Lower lobe of right lung (tissue), 2 donors: ENCODE results near the gene S100A10. TPM values are rescaled to one million over a fixed set of nuclear protein-coding genes. Genes with fewer than 3 reads are reported as not detected.

Experiments
- ATAC-seq, 2 donors: fragments of 200-7000 bp; cut with Tn5 transposase; one replicate each; pipeline ENCODE4 v1.9.1; 2020 to 2022; ENCODE audit warnings: mild to moderate bottlenecking in 2 of 2, moderate library complexity in 2 of 2
- DNase-seq: peaks from one replicate; pipeline ENCODE4 v3.0.0-alpha.2; 2020
- H3K27ac ChIP-seq: fragments of 200-600 bp; one replicate; pipeline ENCODE4 v1.8.0; 2022
- H3K27me3 ChIP-seq: fragments of 200-600 bp; one replicate; pipeline ENCODE4 v1.8.0; 2022; ENCODE audit warnings: low read depth
- H3K36me3 ChIP-seq: fragments of 200-600 bp; one replicate; pipeline ENCODE4 v1.8.0; 2022; ENCODE audit warnings: mild to moderate bottlenecking
- H3K4me1 ChIP-seq: fragments of 200-600 bp; one replicate; pipeline ENCODE4 v1.8.0; 2022
- H3K4me3 ChIP-seq: fragments of 200-600 bp; one replicate; pipeline ENCODE4 v1.8.0; 2022; ENCODE audit warnings: mild to moderate bottlenecking
- H3K9me3 ChIP-seq: fragments of 200-600 bp; one replicate; pipeline ENCODE4 v1.8.0; 2022
- intact Hi-C: fragments of 100-400 bp; cut with DNase I; formaldehyde crosslinking; loops from one replicate; pipeline ENCODE4 v1.11.0; 2022
- total RNA-seq: library from RNA; stranded (reverse); fragmentation: NEBNext Ultra II Directional; extraction: Animal tissue kit (Norgen Biotek cat#: 25700); gene quantifications from one replicate; pipeline ENCODE4 v1.2.1, GENCODE V29; 2021
- TF ChIP-seq, protein P1 (sequence below): fragments of 200-600 bp; IDR thresholded peaks from one replicate; pipeline ENCODE4 v1.8.0; 2022; ENCODE audit warnings: antibody characterized with exemption, mild to moderate bottlenecking
- donor health status: DM: no; HTN: yes; CAD: no; lungs with severe emphysema.

S100A10 gene
- total RNA-seq, 1 donor from 2014 or later, result 602 TPM

DNA sequence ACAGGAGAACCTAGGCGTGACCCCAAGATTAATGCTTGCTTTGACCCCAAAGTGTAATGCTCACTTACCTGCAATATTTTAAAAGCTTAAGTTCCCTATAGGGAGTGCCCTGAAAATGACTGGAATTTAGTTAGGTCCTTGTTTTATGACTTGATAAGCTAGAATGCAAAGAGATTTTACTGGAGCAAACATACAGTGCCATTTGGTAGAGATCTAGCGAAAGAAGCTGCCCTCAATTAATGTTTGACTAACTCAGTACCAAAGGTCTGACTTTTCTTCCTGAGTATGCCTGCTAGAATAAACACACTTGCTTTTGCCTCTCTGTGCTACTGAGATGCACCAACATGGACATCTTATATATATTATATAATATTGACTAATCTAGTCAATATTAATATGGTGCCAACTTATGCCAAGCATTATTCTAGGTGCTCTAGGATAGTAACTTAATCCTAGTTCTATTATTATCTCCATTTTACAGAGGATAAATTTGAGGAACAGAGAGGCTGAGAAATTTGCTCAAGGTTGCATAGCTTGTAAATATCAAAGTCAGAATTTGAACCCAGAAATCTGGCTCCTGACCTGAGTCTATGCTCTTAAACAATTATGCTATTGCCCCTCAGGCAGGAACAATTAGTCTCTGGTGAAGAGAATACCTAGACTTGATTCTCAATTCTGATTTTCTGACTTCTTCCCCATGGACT is 18.2 kb downstream of the S100A10 start:
- Histone ChIP-seq H3K4me1 (peaks cover 20% of the 10 kb centered on the region), H3K4me3 (no peak overlapping the region), H3K9me3 (no peaks in the 10 kb centered on the region), H3K27me3 (no peaks in the 10 kb centered on the region), H3K36me3 (peaks cover 1% of the 10 kb centered on the region), H3K27ac (no peak overlapping the region)
- ATAC-seq (no peak), DNase-seq (no peak)
- intact Hi-C loops, result no loop called here
- TF ChIP-seq, protein P1, sequence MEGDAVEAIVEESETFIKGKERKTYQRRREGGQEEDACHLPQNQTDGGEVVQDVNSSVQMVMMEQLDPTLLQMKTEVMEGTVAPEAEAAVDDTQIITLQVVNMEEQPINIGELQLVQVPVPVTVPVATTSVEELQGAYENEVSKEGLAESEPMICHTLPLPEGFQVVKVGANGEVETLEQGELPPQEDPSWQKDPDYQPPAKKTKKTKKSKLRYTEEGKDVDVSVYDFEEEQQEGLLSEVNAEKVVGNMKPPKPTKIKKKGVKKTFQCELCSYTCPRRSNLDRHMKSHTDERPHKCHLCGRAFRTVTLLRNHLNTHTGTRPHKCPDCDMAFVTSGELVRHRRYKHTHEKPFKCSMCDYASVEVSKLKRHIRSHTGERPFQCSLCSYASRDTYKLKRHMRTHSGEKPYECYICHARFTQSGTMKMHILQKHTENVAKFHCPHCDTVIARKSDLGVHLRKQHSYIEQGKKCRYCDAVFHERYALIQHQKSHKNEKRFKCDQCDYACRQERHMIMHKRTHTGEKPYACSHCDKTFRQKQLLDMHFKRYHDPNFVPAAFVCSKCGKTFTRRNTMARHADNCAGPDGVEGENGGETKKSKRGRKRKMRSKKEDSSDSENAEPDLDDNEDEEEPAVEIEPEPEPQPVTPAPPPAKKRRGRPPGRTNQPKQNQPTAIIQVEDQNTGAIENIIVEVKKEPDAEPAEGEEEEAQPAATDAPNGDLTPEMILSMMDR, result no peak

DNA sequence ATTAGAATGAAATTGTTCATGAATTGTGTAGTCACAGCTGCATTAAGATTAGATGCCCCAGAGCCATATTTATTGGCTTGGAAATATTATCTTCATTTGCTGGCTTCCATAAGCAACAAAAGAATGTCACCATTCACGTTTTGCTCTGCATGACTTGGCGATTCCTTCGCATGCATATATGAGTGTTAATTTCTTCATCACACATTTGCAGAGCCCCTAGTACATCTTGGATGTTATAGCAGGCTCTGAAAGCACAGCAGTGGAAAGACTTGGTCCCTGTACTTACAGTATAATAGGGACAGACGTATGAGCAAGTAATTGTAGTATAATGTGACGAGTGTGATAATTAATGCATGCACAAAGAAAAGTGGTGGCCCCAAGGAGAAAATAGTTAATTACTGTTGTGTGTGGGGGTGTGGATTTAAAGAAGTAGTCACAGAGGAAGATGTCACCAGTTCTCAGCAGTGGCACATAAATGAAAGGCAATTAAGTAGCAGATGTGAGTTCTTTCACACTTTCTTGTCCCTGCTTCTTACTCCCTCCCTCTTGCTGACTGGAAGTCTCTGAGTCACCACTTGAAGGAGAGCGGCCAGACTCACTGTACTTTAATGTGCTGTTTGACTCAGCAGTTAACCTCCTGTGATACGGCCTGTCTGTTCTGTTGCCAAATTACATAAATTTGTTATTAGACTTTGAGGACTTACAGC is 21.0 kb downstream of the S100A10 start:
- intact Hi-C loops, result no loop called here
- no peak for DNase-seq
- Histone ChIP-seq H3K9me3 (no peaks in the 10 kb centered on the region), H3K4me1 (peaks cover 45% of the 10 kb centered on the region), H3K27me3 (no peaks in the 10 kb centered on the region), H3K36me3 (no peaks in the 10 kb centered on the region), H3K27ac (peak overlapping the region; percentile 7), H3K4me3 (no peak overlapping the region)
- ATAC-seq, result peak; percentile 94
- TF ChIP-seq, protein P1, result no peak

DNA sequence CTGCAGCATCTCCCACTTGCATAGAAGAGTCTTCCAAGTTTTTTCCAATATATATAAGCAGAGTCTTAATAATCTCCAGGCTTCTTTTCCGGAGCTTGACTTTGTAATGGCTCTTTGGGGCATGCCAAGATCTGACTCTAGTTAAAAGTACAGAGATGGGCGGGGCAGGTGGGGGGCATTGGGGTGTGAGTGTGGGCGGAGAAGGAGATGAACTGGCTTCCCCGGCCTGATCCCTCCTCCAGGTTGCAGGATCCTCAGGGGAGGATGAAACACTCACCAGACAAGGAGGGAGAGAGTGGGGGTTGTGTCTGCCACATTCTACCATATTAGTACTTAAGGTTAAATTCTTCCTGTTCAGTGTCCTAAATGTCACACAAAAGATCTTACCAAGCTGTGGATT is 23.0 kb downstream of the S100A10 start:
- no peak for ATAC-seq
- Histone ChIP-seq H3K27ac (no peak overlapping the region), H3K4me3 (no peak overlapping the region), H3K9me3 (no peaks in the 10 kb centered on the region), H3K4me1 (peaks cover 45% of the 10 kb centered on the region), H3K36me3 (no peaks in the 10 kb centered on the region), H3K27me3 (no peaks in the 10 kb centered on the region)
- TF ChIP-seq, protein P1, result no peak
- no peak for DNase-seq
- intact Hi-C loops, result no loop called here

DNA sequence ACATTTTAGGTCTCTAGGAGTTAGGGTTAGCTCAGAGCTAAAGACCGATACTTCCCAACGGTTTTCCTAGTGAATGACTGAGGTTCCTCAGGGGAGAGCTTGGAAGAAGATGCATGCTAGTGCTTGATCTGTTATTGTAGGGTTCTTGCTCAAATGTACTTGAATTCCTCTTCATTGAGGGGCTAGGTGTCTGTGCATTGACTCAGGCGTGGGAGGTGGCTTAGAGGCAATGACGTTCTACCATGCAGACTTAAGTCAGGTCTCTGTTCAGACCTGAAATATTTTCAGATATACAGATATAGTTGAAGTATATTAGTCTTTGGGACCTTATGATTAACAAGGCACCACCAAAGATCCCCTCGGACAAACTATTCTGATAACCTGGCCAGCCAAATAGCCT is 23.5 kb downstream of the S100A10 start:
- Histone ChIP-seq H3K9me3 (no peaks in the 10 kb centered on the region), H3K4me1 (peaks cover 45% of the 10 kb centered on the region), H3K4me3 (no peak overlapping the region), H3K27ac (no peak overlapping the region), H3K36me3 (no peaks in the 10 kb centered on the region), H3K27me3 (no peaks in the 10 kb centered on the region)
- ATAC-seq (no peak), DNase-seq (no peak)
- TF ChIP-seq, protein P1, result no peak
- intact Hi-C loops, result no loop called here

DNA sequence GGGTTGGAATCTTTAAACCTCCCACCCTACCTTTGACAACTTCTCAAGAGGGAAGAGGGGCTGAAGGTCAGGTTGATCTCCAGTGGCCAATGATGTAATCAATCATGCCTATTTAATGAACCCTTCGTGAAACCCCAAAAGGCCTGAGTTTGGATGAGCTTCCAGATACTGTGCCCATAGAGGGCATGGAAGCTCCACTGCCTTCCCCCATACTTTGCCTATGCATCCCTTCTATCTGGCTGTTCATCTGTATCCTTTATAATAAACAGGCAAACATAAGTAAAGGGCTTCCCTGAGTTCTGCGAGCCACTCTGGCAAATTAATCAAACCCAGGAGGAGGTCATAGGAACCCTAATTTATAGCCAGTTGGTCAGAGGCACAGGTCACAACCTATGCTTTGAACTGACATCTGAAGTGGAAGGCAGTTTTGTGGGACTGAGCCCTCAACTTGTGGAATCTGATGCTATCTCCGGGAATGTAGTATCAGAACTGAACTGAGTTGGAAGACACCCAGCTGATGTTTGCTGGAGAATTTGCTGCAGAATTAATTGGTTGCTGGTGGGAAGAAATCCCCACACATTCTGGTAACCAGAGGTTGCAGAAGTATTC is 24.8 kb downstream of the S100A10 start:
- ATAC-seq (no peak), DNase-seq (no peak)
- TF ChIP-seq, protein P1, result no peak
- Histone ChIP-seq H3K4me1 (peaks cover 55% of the 10 kb centered on the region), H3K27me3 (no peaks in the 10 kb centered on the region), H3K9me3 (no peaks in the 10 kb centered on the region), H3K36me3 (no peaks in the 10 kb centered on the region), H3K27ac (no peak overlapping the region), H3K4me3 (no peak overlapping the region)
- intact Hi-C loops, result no loop called here
